ENCODE measurements around the gene SPTLC2. TPM values are rescaled to one million over a fixed set of nuclear protein-coding genes. Genes with fewer than 3 reads are reported as not detected.
"Not testable (repeated sequence)": the region's sequence is repeated elsewhere in the genome, so short reads cannot be mapped to it uniquely, and the experiment has no call there.

SPTLC2 gene
- 16.4 and 22.1 TPM in 2 replicates for total RNA-seq (2014; rRNA removed; shearing (Covaris generic))

GRCh38 chr14:77616454-77617229 is at the start of gene SPTLC2:
TSS of gene SPTLC2 (minus strand) at chr14:77616637. CDS start at chr14:77616579, 58 bp downstream.
- peak; percentile 98 to 99 for DNase-seq (ENCODE audit: low read depth in 1 of 2, low spot score in 2 of 2)
- no peaks in the 10 kb centered on the region for H3K27me3 ChIP-seq (replicated peaks)

GRCh38 chr14:77663293-77663692 is 46.9 kb upstream of the SPTLC2 start:
- H3K4me1 ChIP-seq (replicated peaks): peaks cover 8% of the 10 kb centered on the region
- no peak overlapping the region for H3K27ac ChIP-seq
- peak in 1 of 2 experiments; percentile 12 for DNase-seq (ENCODE audit: low read depth in 1 of 2, low spot score in 2 of 2)
- H3K4me3 ChIP-seq: no peak overlapping the region
- no peaks in the 10 kb centered on the region for H3K27me3 ChIP-seq (replicated peaks)
- H3K9me3 ChIP-seq (replicated peaks): no peaks in the 10 kb centered on the region
- H3K36me3 ChIP-seq: no peaks in the 10 kb centered on the region

More at GRCh38 chr14:77616454-77617229, at the start of gene SPTLC2:
- no peaks in the 10 kb centered on the region; the same call in 1 of the 2 replicates for H3K9me3 ChIP-seq (replicated peaks)
- peak within 1 kb of the TSS; percentile 94 for H3K4me3 ChIP-seq
- peaks cover 25% of the 10 kb centered on the region for H3K4me1 ChIP-seq (replicated peaks)
- H3K27ac ChIP-seq: peak within 1 kb of the TSS; percentile 11; the same call in 1 of the 2 replicates
- peaks cover 6% of the 10 kb centered on the region for H3K36me3 ChIP-seq

- H3K4me1 ChIP-seq (replicated peaks); H3K9me3 ChIP-seq (replicated peaks); DNase-seq (ENCODE audit: low read depth in 1 of 2, low spot score in 2 of 2); H3K27me3 ChIP-seq (replicated peaks); H3K4me3 ChIP-seq; H3K36me3 ChIP-seq; H3K27ac ChIP-seq: not testable (repeated sequence)
Measured at GRCh38 chr14:77661562-77661961, 45.1 kb upstream of the SPTLC2 start.

GRCh38 chr14:77660754-77661153 is 44.3 kb upstream of the SPTLC2 start:
- H3K36me3 ChIP-seq: no peaks in the 10 kb centered on the region
- no peaks in the 10 kb centered on the region for H3K9me3 ChIP-seq (replicated peaks)
- peaks cover 8% of the 10 kb centered on the region for H3K4me1 ChIP-seq (replicated peaks)
- H3K4me3 ChIP-seq: no peak overlapping the region
- no peaks in the 10 kb centered on the region for H3K27me3 ChIP-seq (replicated peaks)
- H3K27ac ChIP-seq: no peak overlapping the region
- DNase-seq (ENCODE audit: low read depth in 1 of 2, low spot score in 2 of 2): no peak

GRCh38 chr14:77659831-77660230 is 43.4 kb upstream of the SPTLC2 start:
- Histone ChIP-seq H3K9me3 (replicated peaks) (no peaks in the 10 kb centered on the region), H3K4me3 (no peak overlapping the region), H3K27ac (no peak overlapping the region), H3K4me1 (replicated peaks) (peaks cover 8% of the 10 kb centered on the region), H3K36me3 (no peaks in the 10 kb centered on the region), H3K27me3 (replicated peaks) (no peaks in the 10 kb centered on the region)
- DNase-seq (ENCODE audit: low read depth in 1 of 2, low spot score in 2 of 2): no peak

GRCh38 chr14:77657280-77657679 is 40.8 kb upstream of the SPTLC2 start:
- no peaks in the 10 kb centered on the region for H3K27me3 ChIP-seq (replicated peaks)
- DNase-seq (ENCODE audit: low read depth in 1 of 2, low spot score in 2 of 2): no peak
- no peak overlapping the region for H3K27ac ChIP-seq
- H3K4me1 ChIP-seq (replicated peaks): no peaks in the 10 kb centered on the region
- no peak overlapping the region for H3K4me3 ChIP-seq
- no peaks in the 10 kb centered on the region for H3K36me3 ChIP-seq
- no peaks in the 10 kb centered on the region for H3K9me3 ChIP-seq (replicated peaks)

- DNase-seq (ENCODE audit: low read depth in 1 of 2, low spot score in 2 of 2): no peak
- Histone ChIP-seq H3K36me3 (no peaks in the 10 kb centered on the region), H3K9me3 (replicated peaks) (no peaks in the 10 kb centered on the region), H3K27me3 (replicated peaks) (no peaks in the 10 kb centered on the region), H3K27ac (no peak overlapping the region), H3K4me3 (no peak overlapping the region), H3K4me1 (replicated peaks) (no peaks in the 10 kb centered on the region)
Measured at GRCh38 chr14:77654001-77654441, 37.6 kb upstream of the SPTLC2 start.

GRCh38 chr14:77649326-77649725 is 32.9 kb upstream of the SPTLC2 start:
- no peaks in the 10 kb centered on the region for H3K9me3 ChIP-seq (replicated peaks)
- no peak overlapping the region for H3K27ac ChIP-seq
- no peak for DNase-seq (ENCODE audit: low read depth in 1 of 2, low spot score in 2 of 2)
- no peak overlapping the region for H3K4me3 ChIP-seq
- H3K4me1 ChIP-seq (replicated peaks): no peaks in the 10 kb centered on the region
- H3K36me3 ChIP-seq: no peaks in the 10 kb centered on the region
- no peaks in the 10 kb centered on the region for H3K27me3 ChIP-seq (replicated peaks)

GRCh38 chr14:77648520-77649200 is 32.2 kb upstream of the SPTLC2 start:
- no peaks in the 10 kb centered on the region for H3K27me3 ChIP-seq (replicated peaks)
- no peak overlapping the region for H3K27ac ChIP-seq
- no peak for DNase-seq (ENCODE audit: low read depth in 1 of 2, low spot score in 2 of 2)

GRCh38 chr14:77647853-77648252 is 31.4 kb upstream of the SPTLC2 start:
- H3K9me3 ChIP-seq (replicated peaks): no peaks in the 10 kb centered on the region
- H3K27me3 ChIP-seq (replicated peaks): no peaks in the 10 kb centered on the region
- no peak overlapping the region for H3K27ac ChIP-seq
- H3K4me1 ChIP-seq (replicated peaks): no peaks in the 10 kb centered on the region
- DNase-seq (ENCODE audit: low read depth in 1 of 2, low spot score in 2 of 2): no peak
- no peaks in the 10 kb centered on the region for H3K36me3 ChIP-seq
- H3K4me3 ChIP-seq: no peak overlapping the region

More at GRCh38 chr14:77648520-77649200, 32.2 kb upstream of the SPTLC2 start:
- Histone ChIP-seq H3K4me1 (replicated peaks) (no peaks in the 10 kb centered on the region), H3K4me3 (no peak overlapping the region), H3K9me3 (replicated peaks) (no peaks in the 10 kb centered on the region), H3K36me3 (no peaks in the 10 kb centered on the region)

- H3K36me3 ChIP-seq: no peaks in the 10 kb centered on the region
- H3K27me3 ChIP-seq (replicated peaks): no peaks in the 10 kb centered on the region
- no peak overlapping the region for H3K4me3 ChIP-seq
- no peaks in the 10 kb centered on the region for H3K9me3 ChIP-seq (replicated peaks)
- no peak overlapping the region for H3K27ac ChIP-seq
- H3K4me1 ChIP-seq (replicated peaks): no peaks in the 10 kb centered on the region
- DNase-seq (ENCODE audit: low read depth in 1 of 2, low spot score in 2 of 2): no peak
Measured at GRCh38 chr14:77646907-77647306, 30.5 kb upstream of the SPTLC2 start.

GRCh38 chr14:77645520-77646230 is 29.2 kb upstream of the SPTLC2 start:
- Histone ChIP-seq H3K27me3 (replicated peaks) (no peaks in the 10 kb centered on the region), H3K9me3 (replicated peaks) (no peaks in the 10 kb centered on the region), H3K4me3 (no peak overlapping the region), H3K4me1 (replicated peaks) (no peaks in the 10 kb centered on the region), H3K27ac (no peak overlapping the region), H3K36me3 (no peaks in the 10 kb centered on the region)
- no peak for DNase-seq (ENCODE audit: low read depth in 1 of 2, low spot score in 2 of 2)

- no peaks in the 10 kb centered on the region for H3K9me3 ChIP-seq (replicated peaks)
- H3K27ac ChIP-seq: no peak overlapping the region
- no peaks in the 10 kb centered on the region for H3K27me3 ChIP-seq (replicated peaks)
- peaks cover 9% of the 10 kb centered on the region for H3K4me1 ChIP-seq (replicated peaks)
- H3K36me3 ChIP-seq: no peaks in the 10 kb centered on the region
- no peak for DNase-seq (ENCODE audit: low read depth in 1 of 2, low spot score in 2 of 2)
- H3K4me3 ChIP-seq: no peak overlapping the region
Measured at GRCh38 chr14:77642407-77642806, 26.0 kb upstream of the SPTLC2 start.

Data from SJSA1 (cell line).